GM04503 (cell line): ENCODE results near the gene RPL21.

ENCODE experiments used
- DNase-seq: peaks from one replicate; pipeline ENCODE4 v3.0.0-alpha.2; 2012; ENCODE audit warnings: low read depth

Gene RPL21

GRCh38 chr13:27258637-27259386 is 7.5 kb downstream of the RPL21 start:
- DNase-seq, result no peak

- DNase-seq, result no peak
Measured at GRCh38 chr13:27259831-27260230, 8.5 kb downstream of the RPL21 start.

- no peak for DNase-seq
Measured at GRCh38 chr13:27261396-27261795, 10.0 kb downstream of the RPL21 start.

- no peak for DNase-seq
Measured at GRCh38 chr13:27263438-27263837, 12.1 kb downstream of the RPL21 start.

GRCh38 chr13:27264181-27264580 is 12.8 kb downstream of the RPL21 start:
- DNase-seq, result peak; percentile 64

- DNase-seq, result no peak
Measured at GRCh38 chr13:27264648-27265047, 13.3 kb downstream of the RPL21 start.

- DNase-seq, result no peak
Measured at GRCh38 chr13:27266917-27267316, 15.6 kb downstream of the RPL21 start.

- DNase-seq, result no peak
Measured at GRCh38 chr13:27267596-27267995, 16.2 kb downstream of the RPL21 start.

- DNase-seq, result no peak
Measured at GRCh38 chr13:27269114-27269665, 17.8 kb downstream of the RPL21 start.

GRCh38 chr13:27270594-27271520 is 19.5 kb downstream of the RPL21 start, which contains the start of gene RASL11A:
Gene RASL11A, plus strand, starts transcription at chr13:27270830. Its CDS starts 115 bp downstream, at chr13:27270945.
- peak; percentile 34 for DNase-seq

- no peak for DNase-seq
Measured at GRCh38 chr13:27271570-27272096, 20.3 kb downstream of the RPL21 start.

- DNase-seq, result no peak
Measured at GRCh38 chr13:27273658-27274425, 22.5 kb downstream of the RPL21 start.

GRCh38 chr13:27274631-27275030 is 23.3 kb downstream of the RPL21 start:
- no peak for DNase-seq

- peak; percentile 47 for DNase-seq
Measured at GRCh38 chr13:27276188-27276587, 24.8 kb downstream of the RPL21 start.

GRCh38 chr13:27279506-27279905 is 28.1 kb downstream of the RPL21 start:
- DNase-seq, result no peak

GRCh38 chr13:27280009-27280656 is 28.8 kb downstream of the RPL21 start:
- DNase-seq, result no peak

- no peak for DNase-seq
Measured at GRCh38 chr13:27280841-27281240, 29.5 kb downstream of the RPL21 start.

GRCh38 chr13:27281420-27281819 is 30.1 kb downstream of the RPL21 start:
- DNase-seq, result no peak

GRCh38 chr13:27283906-27284493 is 32.6 kb downstream of the RPL21 start:
- DNase-seq, result no peak

- no peak for DNase-seq
Measured at GRCh38 chr13:27288392-27288791, 37.0 kb downstream of the RPL21 start.
